ENCODE results near the gene KANSL3.
"Not testable (repeated sequence)": the region's sequence is repeated elsewhere in the genome, so short reads cannot be mapped to it uniquely, and the experiment has no call there.

GRCh38 chr2:96654791-96655190 is 16.7 kb upstream of the KANSL3 start:
- not testable (repeated sequence) for TF ChIP-seq POLR2A, CTCF, EP300 (IDR thresholded peaks at IDR 0.05)
